GM12801 (cell line): Measurements from ENCODE around the gene TSEN54.

Experiments used
- CTCF ChIP-seq: IDR thresholded peaks from one replicate; pipeline ENCODE4 v1.5.1; 2011; ENCODE audit warnings: control low read depth; ENCODE audit not compliant: insufficient read length; ENCODE audit errors: extremely low read depth

Gene TSEN54

GRCh38 chr17:75490173-75490743, 26.1 kb upstream of the TSEN54 start:
- TF ChIP-seq CTCF: no peak

GRCh38 chr17:75490953-75491649, 25.2 kb upstream of the TSEN54 start:
- TF ChIP-seq CTCF: no peak

GRCh38 chr17:75491680-75492079, 24.6 kb upstream of the TSEN54 start:
- no peak for TF ChIP-seq CTCF

GRCh38 chr17:75492555-75493168, 23.7 kb upstream of the TSEN54 start:
- no peak for TF ChIP-seq CTCF

- TF ChIP-seq CTCF: no peak
Observed at GRCh38 chr17:75493476-75494129, 22.7 kb upstream of the TSEN54 start.

GRCh38 chr17:75494326-75494877, 21.9 kb upstream of the TSEN54 start:
- TF ChIP-seq CTCF: no peak

- no peak for TF ChIP-seq CTCF
Observed at GRCh38 chr17:75496005-75496404, 20.3 kb upstream of the TSEN54 start.
